HEK293 (cell line): Measurements from ENCODE around the gene SMPD3.

Source experiments
- CTCF ChIA-PET: fragments of 350-600 bp; formaldehyde crosslinking; extraction: SDS; loops from one replicate; lab custom pipeline; 2021; ENCODE audit warnings: antibody characterized with exemption; lab: Yijun Ruan, JAX
- POLR2A ChIA-PET: fragments of 300-600 bp; formaldehyde crosslinking; extraction: SDS; loops from one replicate; lab custom pipeline; 2020; ENCODE audit warnings: antibody characterized with exemption, inconsistent platforms; lab: Yijun Ruan, JAX
- H3K27ac ChIP-seq: fragments of 200-500 bp; sonication (Bioruptor generic); 2 replicates; pipeline ENCODE4 v1.5.1; 2014; ENCODE audit warnings: low read depth, low read length, control low read depth, inconsistent platforms; ENCODE audit errors: extremely low read depth
- H3K36me3 ChIP-seq, 2 experiments: fragments of 200-500 bp in 1 of 2; sonication (Bioruptor generic) in 1 of 2; 1 replicate in 1 of 2; 2 replicates in 1 of 2; pipeline ENCODE4 v1.5.1; 2014 to 2017; ENCODE audit warnings: inconsistent platforms in 2 of 2, low read length in 2 of 2; ENCODE audit not compliant: control insufficient read depth in 2 of 2, insufficient read depth in 1 of 2
- H3K4me1 ChIP-seq: fragments of 200-500 bp; sonication (Bioruptor generic); 2 replicates; pipeline ENCODE4 v1.5.1; 2014; ENCODE audit warnings: mild to moderate bottlenecking, low read length, inconsistent platforms; ENCODE audit not compliant: control insufficient read depth, insufficient read depth
- H3K4me3 ChIP-seq: 2 replicates; pipeline ENCODE4 v1.5.1; 2011; ENCODE audit warnings: low read depth, mild to moderate bottlenecking, control low read depth, low read length, moderate library complexity
- H3K9me3 ChIP-seq: fragments of 200-500 bp; sonication (Bioruptor generic); 2 replicates; pipeline ENCODE4 v1.5.1; 2014; ENCODE audit warnings: low read depth, low read length, inconsistent platforms; ENCODE audit not compliant: control insufficient read depth, insufficient read depth
- BCL11A ChIP-seq: fragments of 450-650 bp; formaldehyde crosslinking; IDR thresholded peaks from 2 replicates; pipeline ENCODE4 v1.5.1; 2016; ENCODE audit warnings: low read depth, missing biosample characterization, missing genetic modification characterization
- KLF16 ChIP-seq: fragments of 450-650 bp; formaldehyde crosslinking; IDR thresholded peaks from 2 replicates; pipeline ENCODE4 v1.5.1; 2017; ENCODE audit warnings: missing biosample characterization, missing genetic modification characterization
- KLF8 ChIP-seq: fragments of 450-650 bp; formaldehyde crosslinking; IDR thresholded peaks from 2 replicates; pipeline ENCODE4 v1.5.1; 2016; ENCODE audit warnings: missing biosample characterization, missing genetic modification characterization
- OSR2 ChIP-seq: fragments of 450-650 bp; formaldehyde crosslinking; IDR thresholded peaks from 2 replicates; pipeline ENCODE4 v1.5.1; 2016; ENCODE audit warnings: missing biosample characterization, missing genetic modification characterization
- RBAK ChIP-seq: fragments of 450-650 bp; formaldehyde crosslinking; IDR thresholded peaks from 2 replicates; pipeline ENCODE4 v1.5.1; 2016; ENCODE audit warnings: missing biosample characterization, missing genetic modification characterization
- ZEB2 ChIP-seq: fragments of 450-650 bp; formaldehyde crosslinking; IDR thresholded peaks from 2 replicates; pipeline ENCODE4 v1.5.1; 2016; ENCODE audit warnings: missing biosample characterization, missing genetic modification characterization
- ZNF10 ChIP-seq: fragments of 450-650 bp; formaldehyde crosslinking; IDR thresholded peaks from 2 replicates; pipeline ENCODE4 v1.5.1; 2017; ENCODE audit warnings: missing biosample characterization, missing genetic modification characterization
- ZNF132 ChIP-seq: fragments of 450-650 bp; formaldehyde crosslinking; IDR thresholded peaks from 2 replicates; pipeline ENCODE4 v1.5.1; 2017; ENCODE audit warnings: missing biosample characterization, missing genetic modification characterization, borderline replicate concordance
- ZNF155 ChIP-seq: fragments of 450-650 bp; formaldehyde crosslinking; IDR thresholded peaks from 2 replicates; pipeline ENCODE4 v1.5.1; 2016; ENCODE audit warnings: missing biosample characterization, missing genetic modification characterization
- ZNF2 ChIP-seq: fragments of 450-650 bp; formaldehyde crosslinking; IDR thresholded peaks from 2 replicates; pipeline ENCODE4 v1.5.1; 2016; ENCODE audit warnings: missing biosample characterization, missing genetic modification characterization
- ZNF354C ChIP-seq: fragments of 450-650 bp; formaldehyde crosslinking; IDR thresholded peaks from 2 replicates; pipeline ENCODE4 v1.5.1; 2016; ENCODE audit warnings: missing biosample characterization, missing genetic modification characterization, low read depth, borderline replicate concordance
- ZNF544 ChIP-seq: fragments of 450-650 bp; formaldehyde crosslinking; IDR thresholded peaks from 2 replicates; pipeline ENCODE4 v1.5.0; 2017; ENCODE audit warnings: missing biosample characterization, missing genetic modification characterization
- ZNF629 ChIP-seq: fragments of 450-650 bp; formaldehyde crosslinking; IDR thresholded peaks from 2 replicates; pipeline ENCODE4 v1.5.1; 2017; ENCODE audit warnings: missing biosample characterization, missing genetic modification characterization
- ZNF654 ChIP-seq: fragments of 450-650 bp; formaldehyde crosslinking; IDR thresholded peaks from 2 replicates; pipeline ENCODE4 v1.5.1; 2016; ENCODE audit warnings: low read depth, missing biosample characterization, missing genetic modification characterization
- ZNF658 ChIP-seq: fragments of 450-650 bp; formaldehyde crosslinking; IDR thresholded peaks from 2 replicates; pipeline ENCODE4; 2016; ENCODE audit warnings: missing biosample characterization, missing genetic modification characterization
- ZNF768 ChIP-seq: fragments of 450-650 bp; formaldehyde crosslinking; IDR thresholded peaks from 2 replicates; pipeline ENCODE4 v1.5.1; 2018; ENCODE audit warnings: missing biosample characterization, mild to moderate bottlenecking, missing genetic modification characterization
- ZNF776 ChIP-seq: fragments of 450-650 bp; formaldehyde crosslinking; IDR thresholded peaks from 2 replicates; pipeline ENCODE4 v1.5.0; 2017; ENCODE audit warnings: missing biosample characterization, missing genetic modification characterization, borderline replicate concordance
- TF ChIP-seq, protein P1 (sequence below): fragments of 450-650 bp; formaldehyde crosslinking; IDR thresholded peaks from 2 replicates; pipeline ENCODE4 v1.5.1; 2016; ENCODE audit warnings: missing biosample characterization, missing genetic modification characterization
- TF ChIP-seq, protein P2 (sequence below): fragments of 450-650 bp; formaldehyde crosslinking; IDR thresholded peaks from 2 replicates; pipeline ENCODE4 v1.5.1; 2016; ENCODE audit warnings: missing biosample characterization, missing genetic modification characterization
- TF ChIP-seq, protein P3 (sequence below): fragments of 450-650 bp; formaldehyde crosslinking; IDR thresholded peaks from 2 replicates; pipeline ENCODE4 v1.5.1; 2016; ENCODE audit warnings: missing biosample characterization, missing genetic modification characterization

The SMPD3 gene

DNA sequence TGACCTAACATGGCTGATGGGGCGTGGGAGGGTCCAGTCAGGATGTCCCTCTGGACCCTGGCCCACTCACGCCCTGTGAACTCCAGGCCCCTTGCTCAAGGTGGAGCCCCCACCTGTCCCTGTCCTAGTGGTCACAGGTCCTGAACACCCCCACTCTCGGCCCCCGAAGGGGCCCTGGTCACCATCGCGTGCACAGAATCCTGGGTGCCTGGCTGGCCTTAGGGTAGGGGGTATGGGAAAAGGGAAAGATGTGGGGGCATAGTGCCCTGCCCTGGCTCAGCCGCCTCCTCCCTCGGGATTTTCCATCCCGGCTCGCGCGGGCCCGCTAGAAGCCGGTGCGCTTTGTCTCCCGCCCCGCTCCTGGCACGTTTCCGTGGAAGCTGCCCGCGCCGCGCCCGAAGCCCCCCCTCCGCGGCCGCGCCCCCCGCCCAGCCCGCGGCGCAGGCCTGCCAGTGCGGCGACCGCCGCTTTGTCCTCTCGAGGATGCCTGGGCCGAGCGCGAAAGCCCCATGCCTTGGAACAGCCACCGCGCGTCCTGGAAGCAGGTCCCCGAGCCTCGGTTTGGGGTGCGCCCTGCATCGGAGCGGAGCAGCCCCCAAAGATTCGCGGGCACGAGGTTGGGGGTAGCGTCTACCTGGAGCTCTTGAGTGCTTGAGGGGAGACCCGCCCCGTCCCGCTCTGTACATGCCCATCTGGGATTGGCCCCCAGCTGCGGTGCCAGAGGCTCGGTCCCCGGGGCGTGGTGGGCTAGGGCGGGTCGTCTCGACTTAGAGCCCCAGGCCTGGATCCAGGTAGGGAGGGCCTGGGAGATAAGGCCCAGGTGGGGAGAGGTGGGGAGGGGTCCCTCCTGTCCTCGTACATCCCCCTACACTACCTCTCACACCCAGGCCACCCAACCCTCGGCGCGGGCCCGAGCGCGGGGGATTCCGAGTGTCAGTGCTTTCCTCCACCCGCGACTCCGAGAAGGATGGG, 1.3 kb downstream of the SMPD3 start (continued):
- TF ChIP-seq ZNF10 (tag by site-specific recombination) (no peak), ZNF354C (tag by site-specific recombination) (no peak), ZNF544 (no peak), ZNF658 (no peak), ZNF155 (no peak), RBAK (tag by site-specific recombination) (no peak), KLF8 (tag by site-specific recombination) (no peak), BCL11A (no peak)
- TF ChIP-seq, protein P1, sequence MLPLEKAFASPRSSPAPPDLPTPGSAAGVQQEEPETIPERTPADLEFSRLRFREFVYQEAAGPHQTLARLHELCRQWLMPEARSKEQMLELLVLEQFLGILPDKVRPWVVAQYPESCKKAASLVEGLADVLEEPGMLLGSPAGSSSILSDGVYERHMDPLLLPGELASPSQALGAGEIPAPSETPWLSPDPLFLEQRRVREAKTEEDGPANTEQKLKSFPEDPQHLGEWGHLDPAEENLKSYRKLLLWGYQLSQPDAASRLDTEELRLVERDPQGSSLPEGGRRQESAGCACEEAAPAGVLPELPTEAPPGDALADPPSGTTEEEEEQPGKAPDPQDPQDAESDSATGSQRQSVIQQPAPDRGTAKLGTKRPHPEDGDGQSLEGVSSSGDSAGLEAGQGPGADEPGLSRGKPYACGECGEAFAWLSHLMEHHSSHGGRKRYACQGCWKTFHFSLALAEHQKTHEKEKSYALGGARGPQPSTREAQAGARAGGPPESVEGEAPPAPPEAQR (tag by site-specific recombination), result no peak

DNA sequence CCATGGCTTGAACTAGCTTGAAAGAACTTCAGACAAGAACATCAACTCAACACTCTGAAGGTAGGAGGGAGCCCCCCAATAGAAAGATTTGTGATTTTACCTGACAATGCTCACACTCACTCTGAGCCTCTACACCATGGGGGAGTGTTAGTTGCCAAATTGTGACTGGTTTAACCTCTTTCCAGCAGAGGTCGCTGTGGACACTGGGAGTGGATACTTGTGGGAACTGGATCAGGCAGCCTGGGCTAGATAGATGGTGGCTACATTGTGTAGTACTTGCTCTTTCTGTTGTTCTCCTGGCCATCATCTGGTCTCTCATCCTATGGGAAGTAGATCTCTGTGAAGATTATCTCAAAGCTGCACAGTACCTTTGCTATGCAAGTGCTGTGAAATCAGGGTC, 2.9 kb downstream of the SMPD3 start:
- TF ChIP-seq ZNF132 (tag by site-specific recombination) (no peak), ZNF776 (tag by site-specific recombination) (no peak), ZNF2 (tag by site-specific recombination) (peak; percentile 92), KLF16 (tag by site-specific recombination) (no peak), ZNF654 (tag by site-specific recombination) (peak; percentile 48)
- H3K4me3 ChIP-seq, result no peak overlapping the region
- no peaks in the 10 kb centered on the region for H3K9me3 ChIP-seq
- ChIA-PET POLR2A (no interaction called here), CTCF (interaction anchor here (0.6 to 2.9 kb wide), 23 partner anchors 10 to 364 kb away, joined by 3 to 12 read pairs (median 4); no protein-coding TSS in a partner anchor)
- no peak overlapping the region for H3K27ac ChIP-seq
- no peaks in the 10 kb centered on the region for H3K36me3 ChIP-seq
- H3K4me1 ChIP-seq, result no peaks in the 10 kb centered on the region

DNA sequence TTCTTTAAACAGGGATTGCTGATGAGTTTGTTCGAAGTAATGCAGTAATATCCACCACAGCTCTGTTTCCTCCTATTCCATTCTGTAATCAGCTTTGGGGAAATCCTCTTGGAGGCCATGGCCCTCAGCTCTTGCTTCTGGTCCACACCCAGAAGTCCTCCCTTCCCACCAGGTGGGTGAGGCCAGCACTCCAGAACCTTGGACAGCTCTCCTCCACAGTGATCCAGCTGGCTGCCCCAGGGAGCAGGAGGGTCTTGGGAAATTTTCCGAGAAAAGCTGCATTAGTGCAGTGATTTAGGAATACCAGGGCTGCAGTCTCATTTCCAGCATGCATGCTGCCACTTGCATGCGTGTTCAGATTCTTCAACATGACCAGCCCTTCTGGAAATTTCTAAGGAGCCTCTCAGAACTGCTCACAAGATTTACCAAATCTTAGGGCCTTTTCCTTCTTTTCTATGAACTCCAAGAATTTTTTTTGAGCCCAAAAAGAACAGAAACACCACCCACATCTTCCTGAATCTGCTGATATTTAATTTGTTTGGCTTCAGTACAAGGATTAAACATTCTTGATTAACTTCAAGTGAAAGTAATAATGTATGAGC, 4.2 kb downstream of the SMPD3 start:
- H3K9me3 ChIP-seq, result no peaks in the 10 kb centered on the region
- no peak overlapping the region for H3K4me3 ChIP-seq
- TF ChIP-seq ZEB2 (tag by site-specific recombination), result no peak
- TF ChIP-seq, protein P2, sequence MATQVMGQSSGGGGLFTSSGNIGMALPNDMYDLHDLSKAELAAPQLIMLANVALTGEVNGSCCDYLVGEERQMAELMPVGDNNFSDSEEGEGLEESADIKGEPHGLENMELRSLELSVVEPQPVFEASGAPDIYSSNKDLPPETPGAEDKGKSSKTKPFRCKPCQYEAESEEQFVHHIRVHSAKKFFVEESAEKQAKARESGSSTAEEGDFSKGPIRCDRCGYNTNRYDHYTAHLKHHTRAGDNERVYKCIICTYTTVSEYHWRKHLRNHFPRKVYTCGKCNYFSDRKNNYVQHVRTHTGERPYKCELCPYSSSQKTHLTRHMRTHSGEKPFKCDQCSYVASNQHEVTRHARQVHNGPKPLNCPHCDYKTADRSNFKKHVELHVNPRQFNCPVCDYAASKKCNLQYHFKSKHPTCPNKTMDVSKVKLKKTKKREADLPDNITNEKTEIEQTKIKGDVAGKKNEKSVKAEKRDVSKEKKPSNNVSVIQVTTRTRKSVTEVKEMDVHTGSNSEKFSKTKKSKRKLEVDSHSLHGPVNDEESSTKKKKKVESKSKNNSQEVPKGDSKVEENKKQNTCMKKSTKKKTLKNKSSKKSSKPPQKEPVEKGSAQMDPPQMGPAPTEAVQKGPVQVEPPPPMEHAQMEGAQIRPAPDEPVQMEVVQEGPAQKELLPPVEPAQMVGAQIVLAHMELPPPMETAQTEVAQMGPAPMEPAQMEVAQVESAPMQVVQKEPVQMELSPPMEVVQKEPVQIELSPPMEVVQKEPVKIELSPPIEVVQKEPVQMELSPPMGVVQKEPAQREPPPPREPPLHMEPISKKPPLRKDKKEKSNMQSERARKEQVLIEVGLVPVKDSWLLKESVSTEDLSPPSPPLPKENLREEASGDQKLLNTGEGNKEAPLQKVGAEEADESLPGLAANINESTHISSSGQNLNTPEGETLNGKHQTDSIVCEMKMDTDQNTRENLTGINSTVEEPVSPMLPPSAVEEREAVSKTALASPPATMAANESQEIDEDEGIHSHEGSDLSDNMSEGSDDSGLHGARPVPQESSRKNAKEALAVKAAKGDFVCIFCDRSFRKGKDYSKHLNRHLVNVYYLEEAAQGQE (tag by site-specific recombination), result peak; percentile 95
- TF ChIP-seq, protein P3, sequence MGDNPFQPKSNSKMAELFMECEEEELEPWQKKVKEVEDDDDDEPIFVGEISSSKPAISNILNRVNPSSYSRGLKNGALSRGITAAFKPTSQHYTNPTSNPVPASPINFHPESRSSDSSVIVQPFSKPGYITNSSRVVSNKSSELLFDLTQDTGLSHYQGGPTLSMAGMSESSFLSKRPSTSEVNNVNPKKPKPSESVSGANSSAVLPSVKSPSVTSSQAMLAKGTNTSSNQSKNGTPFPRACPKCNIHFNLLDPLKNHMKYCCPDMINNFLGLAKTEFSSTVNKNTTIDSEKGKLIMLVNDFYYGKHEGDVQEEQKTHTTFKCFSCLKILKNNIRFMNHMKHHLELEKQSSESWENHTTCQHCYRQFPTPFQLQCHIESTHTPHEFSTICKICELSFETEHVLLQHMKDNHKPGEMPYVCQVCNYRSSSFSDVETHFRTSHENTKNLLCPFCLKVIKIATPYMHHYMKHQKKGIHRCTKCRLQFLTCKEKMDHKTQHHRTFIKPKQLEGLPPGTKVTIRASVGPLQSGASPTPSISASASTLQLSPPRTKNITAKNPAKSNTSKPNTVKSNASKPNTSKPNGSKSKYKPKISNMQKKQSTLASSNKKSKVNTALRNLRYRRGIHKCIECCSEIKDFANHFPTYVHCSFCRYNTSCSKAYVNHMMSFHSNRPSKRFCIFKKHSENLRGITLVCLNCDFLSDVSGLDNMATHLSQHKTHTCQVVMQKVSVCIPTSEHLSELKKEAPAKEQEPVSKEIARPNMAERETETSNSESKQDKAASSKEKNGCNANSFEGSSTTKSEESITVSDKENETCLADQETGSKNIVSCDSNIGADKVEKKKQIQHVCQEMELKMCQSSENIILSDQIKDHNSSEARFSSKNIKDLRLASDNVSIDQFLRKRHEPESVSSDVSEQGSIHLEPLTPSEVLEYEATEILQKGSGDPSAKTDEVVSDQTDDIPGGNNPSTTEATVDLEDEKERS (tag by site-specific recombination), result no peak
- no peak for TF ChIP-seq ZNF629 (tag by site-specific recombination)
- no peak for TF ChIP-seq OSR2 (tag by site-specific recombination)
- no peak for TF ChIP-seq ZNF768
- POLR2A ChIA-PET, result interaction anchor here (0.7 kb wide), 1 partner anchor 48 kb away, joined by 3 read pairs; no protein-coding TSS in a partner anchor
- H3K4me1 ChIP-seq, result no peaks in the 10 kb centered on the region
- CTCF ChIA-PET, result interaction anchor here (0.5 to 2.9 kb wide), 13 partner anchors 10 to 318 kb away, joined by 3 to 12 read pairs (median 5); no protein-coding TSS in a partner anchor
- no peaks in the 10 kb centered on the region for H3K36me3 ChIP-seq
- no peak overlapping the region for H3K27ac ChIP-seq
